K562 (cell line): Measurements from ENCODE around the gene NTRK2. TPM values are rescaled to one million over a fixed set of nuclear protein-coding genes. Genes with fewer than 3 reads are reported as not detected.

ENCODE experiments used
- ATAC-seq: fragments of 200-7000 bp; cut with Tn5 transposase; 3 replicates; pipeline ENCODE4 v1.9.1; 2020; ENCODE audit warnings: moderate library complexity
- BruUV-seq: library from RNA; stranded (reverse); fragments of 400-500 nt; replicated peaks from 2 replicates; lab custom pipeline; 2021; lab: Mats Ljungman, UMichigan
- CTCF ChIA-PET: fragments of 300-600 bp; formaldehyde crosslinking; extraction: SDS; loops from one replicate; lab custom pipeline; 2021; ENCODE audit warnings: low intra/inter-chr PET ratio; lab: Yijun Ruan, JAX
- POLR2A ChIA-PET: fragments of 300-600, 350-650 bp; sonication (Branson Sonifier 250); formaldehyde crosslinking; extraction: SDS; loops from one replicate; lab custom pipeline; 2021; ENCODE audit warnings: antibody characterized with exemption, inconsistent platforms; lab: Yijun Ruan, JAX
- DNase-seq, 4 experiments: peaks; one replicate each; pipeline versions ENCODE4 v3.0.0 to v3.0.0-alpha.2; 2011 to 2018; ENCODE audit warnings: low spot score in 3 of 4, mixed read lengths in 3 of 4; ENCODE audit errors: extremely low read depth in 1 of 4
- FAIRE-seq: peaks from 2 replicates; lab custom pipeline; 2011; peaks lifted over from hg19 to GRCh38; lab: Jason Lieb, UNC
- H2AFZ ChIP-seq: 2 replicates; pipeline ENCODE4 v1.6.0; 2011; ENCODE audit warnings: low read depth, low read length, control low read depth, inconsistent platforms
- H3K27ac ChIP-seq: fragments of 200-600 bp; 3 replicates; pipeline ENCODE4 v1.8.0; 2011; ENCODE audit warnings: low read depth, mild to moderate bottlenecking, control low read depth, inconsistent platforms, low read length, moderate library complexity, mixed read lengths; ENCODE audit errors: extremely low read depth
- H3K27me3 ChIP-seq, 2 experiments: fragments of 300-600 bp in 1 of 2; 2 replicates in 1 of 2; 3 replicates in 1 of 2; pipeline versions ENCODE4 v1.6.0 to v1.8.0; 2011; ENCODE audit warnings: inconsistent platforms in 2 of 2, low read length in 2 of 2, mild to moderate bottlenecking in 1 of 2, mixed read lengths in 1 of 2, moderate library complexity in 1 of 2; ENCODE audit not compliant: control insufficient read depth in 2 of 2, insufficient read depth in 2 of 2
- H3K36me3 ChIP-seq: fragments of 300-600 bp; 3 replicates; pipeline ENCODE4 v1.8.0; 2011; ENCODE audit warnings: mild to moderate bottlenecking, low read length, inconsistent platforms; ENCODE audit not compliant: control insufficient read depth, insufficient read depth
- H3K4me1 ChIP-seq, 2 experiments: fragments of 200-600 bp in 1 of 2; replicated peaks in 1 of 2; 2 replicates in 1 of 2; 3 replicates in 1 of 2; pipeline versions ENCODE4 v1.5.1 to v1.8.0; 2011; ENCODE audit warnings: inconsistent platforms in 2 of 2, low read length in 2 of 2, mild to moderate bottlenecking in 1 of 2, mixed read lengths in 1 of 2, moderate library complexity in 1 of 2; ENCODE audit not compliant: control insufficient read depth in 2 of 2, insufficient read depth in 2 of 2
- H3K4me2 ChIP-seq: 2 replicates; pipeline ENCODE4 v1.6.1; 2011; ENCODE audit warnings: low read length, control low read depth, inconsistent platforms, mixed read lengths; ENCODE audit not compliant: insufficient read depth
- H3K4me3 ChIP-seq: fragments of 200-600 bp; sonication (generic), shearing (Covaris generic); 2 replicates; pipeline ENCODE4 v1.5.1; 2016; ENCODE audit warnings: control low read depth, inconsistent platforms
- H3K79me2 ChIP-seq: fragments of 200-600 bp; 3 replicates; pipeline ENCODE4 v1.8.0; 2011; ENCODE audit warnings: low read length, inconsistent platforms; ENCODE audit not compliant: control insufficient read depth, insufficient read depth
- H3K9ac ChIP-seq, 2 experiments: 2 replicates each; pipeline versions ENCODE4 v1.6.0 to v1.6.1; 2011; ENCODE audit warnings: low read depth in 2 of 2, low read length in 2 of 2, control low read depth in 1 of 2, inconsistent platforms in 1 of 2, mild to moderate bottlenecking in 1 of 2, mixed read lengths in 1 of 2; ENCODE audit not compliant: insufficient read depth in 1 of 2
- H3K9me1 ChIP-seq: one replicate; pipeline ENCODE4 v1.6.0; 2011; ENCODE audit warnings: inconsistent platforms, mild to moderate bottlenecking, low read length, moderate library complexity; ENCODE audit not compliant: control insufficient read depth, insufficient read depth
- H3K9me3 ChIP-seq: replicated peaks from 2 replicates; pipeline ENCODE4 v1.5.1; 2011; ENCODE audit warnings: low read depth, low read length, inconsistent platforms; ENCODE audit not compliant: control insufficient read depth, insufficient read depth
- H4K20me1 ChIP-seq: replicated peaks from 2 replicates; pipeline ENCODE4 v1.6.1; 2011; ENCODE audit warnings: low read length, inconsistent platforms, mixed read lengths; ENCODE audit not compliant: control insufficient read depth, insufficient read depth
- KDM5B ChIP-seq: fragments of 200-600 bp; sonication (generic); IDR thresholded peaks from 2 replicates; pipeline ENCODE4 v1.6.1; 2012; ENCODE audit warnings: low read depth, mild to moderate bottlenecking, moderate library complexity, low read length, control low read depth, inconsistent platforms; ENCODE audit not compliant: insufficient replicate concordance
- NUFIP1 ChIP-seq: fragments of 450-650 bp; IDR thresholded peaks from 2 replicates; pipeline ENCODE4 v1.6.1; 2018; ENCODE audit not compliant: partially characterized antibody
- SMAD3 ChIP-seq: fragments of 450-650 bp; formaldehyde crosslinking; conservative IDR thresholded peaks from 2 replicates; pipeline ENCODE4 v1.4.0; 2020; ENCODE audit warnings: mild to moderate bottlenecking
- SMC3 ChIP-seq: conservative IDR thresholded peaks from 2 replicates; pipeline ENCODE4 v1.6.1; 2011; ENCODE audit warnings: low read depth, low read length, improper control_type of control experiment; ENCODE audit not compliant: insufficient read depth
- ZNF133 ChIP-seq: fragments of 250-450 bp; sonication (Bioruptor Pico); IDR thresholded peaks from 2 replicates; pipeline ENCODE4 v1.4.0; 2020; ENCODE audit warnings: mild to moderate bottlenecking
- ZNF316 ChIP-seq: fragments of 450-650 bp; IDR thresholded peaks from 2 replicates; pipeline ENCODE4 v1.6.1; 2016
- WGBS: fragments of 100-300 bp; shearing (Covaris generic); methylation state at CpG from one replicate; pipeline ENCODE4 v1.1.6; 2016; ENCODE audit warnings: low coverage, mixed read lengths; ENCODE audit not compliant: insufficient coverage; ENCODE audit errors: missing lambda C conversion rate; 5-methylcytosine and 5-hydroxymethylcytosine counted together
- in situ Hi-C: fragments of 300-500 bp; cut with MboI; formaldehyde crosslinking; loops from 4 replicates; pipeline ENCODE4 v1.15.0; 2018; ENCODE audit warnings: inconsistent platforms, mixed read lengths
- intact Hi-C: fragments of 100-400 bp; cut with micrococcal nuclease; formaldehyde crosslinking; loops from 2 replicates; pipeline ENCODE4 v1.14.2; 2022
- polyA plus RNA-seq, 8 experiments: library from polyadenylated mRNA; depleted of rRNA in 4 of 8; stranded (reverse) in 5 of 8; unstranded in 3 of 8; fragments of >200 nt; fragmentation: Nextera tagmentation in 2 of 8; fragmentation: Illumina TruSeq in 1 of 8; extraction: Ambion mirVana in 2 of 8; extraction: Trizol in 1 of 8; gene quantifications; 2 replicates each; pipeline versions ENCODE4 v1.2.1 to v1.2.3, GENCODE V29; 2011 to 2014; ENCODE audit warnings: inconsistent platforms in 1 of 8, missing spikeins in 1 of 8
- total RNA-seq, 7 experiments: library from RNA; depleted of rRNA in 6 of 7; stranded (reverse); fragments of >200 nt in 6 of 7; fragmentation: Illumina TruSeq in 2 of 7; extraction: Trizol in 2 of 7; gene quantifications; 2 replicates each; pipeline versions ENCODE4 v1.2.1 to v1.2.3, GENCODE V29; 2011 to 2021; ENCODE audit warnings: low replicate concordance in 1 of 7
- TF ChIP-seq, protein P1 (sequence below), 3 experiments: fragments of 200-800 bp in 1 of 3; fragments of 250-450 bp in 1 of 3; fragments of 450-650 bp in 1 of 3; sonication (Bioruptor Pico) in 1 of 3; sonication (Bioruptor generic) in 1 of 3; formaldehyde crosslinking in 1 of 3; IDR thresholded peaks; 2 replicates each; pipeline versions ENCODE4 v1.6.1 to v1.8.0; 2016 to 2022; ENCODE audit warnings: mild to moderate bottlenecking in 2 of 3, missing genetic modification characterization in 2 of 3, missing compliant biosample characterization in 1 of 3, moderate library complexity in 1 of 3
- TF ChIP-seq, protein P2 (sequence below), 2 experiments: fragments of 450-650 bp; formaldehyde crosslinking in 1 of 2; IDR thresholded peaks; 2 replicates each; pipeline versions ENCODE4 v1.4.0 to v1.6.1; 2014 to 2020; ENCODE audit warnings: mild to moderate bottlenecking in 2 of 2, borderline replicate concordance in 1 of 2, low read depth in 1 of 2

Gene NTRK2
- total and polyA plus RNA-seq, 9 of the 15 experiments (the other 6 are each of a cell fraction or from before 2014, with no cell fraction given), result not detected

DNA sequence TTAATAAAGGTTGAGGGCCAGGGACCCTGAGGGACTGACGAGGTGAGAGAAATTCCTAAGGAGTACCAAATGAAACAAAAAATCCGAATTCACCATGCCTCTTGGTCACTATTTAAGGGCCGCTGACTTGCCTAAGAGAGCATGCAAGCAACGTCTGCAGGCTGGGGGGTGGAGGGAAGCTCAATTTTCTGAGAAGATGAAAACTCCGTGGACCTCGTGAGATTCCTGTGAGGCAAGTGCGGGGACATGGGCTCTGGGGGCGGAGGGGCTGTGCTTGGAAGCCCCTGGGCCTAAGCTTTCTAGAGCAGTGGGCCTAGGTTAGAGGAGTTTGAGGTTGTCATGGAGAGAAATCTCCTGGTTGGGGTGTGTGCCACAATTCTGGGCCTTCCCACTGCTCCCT lies 27.5 kb downstream of the NTRK2 start (continued):
- TF ChIP-seq, protein P1, sequence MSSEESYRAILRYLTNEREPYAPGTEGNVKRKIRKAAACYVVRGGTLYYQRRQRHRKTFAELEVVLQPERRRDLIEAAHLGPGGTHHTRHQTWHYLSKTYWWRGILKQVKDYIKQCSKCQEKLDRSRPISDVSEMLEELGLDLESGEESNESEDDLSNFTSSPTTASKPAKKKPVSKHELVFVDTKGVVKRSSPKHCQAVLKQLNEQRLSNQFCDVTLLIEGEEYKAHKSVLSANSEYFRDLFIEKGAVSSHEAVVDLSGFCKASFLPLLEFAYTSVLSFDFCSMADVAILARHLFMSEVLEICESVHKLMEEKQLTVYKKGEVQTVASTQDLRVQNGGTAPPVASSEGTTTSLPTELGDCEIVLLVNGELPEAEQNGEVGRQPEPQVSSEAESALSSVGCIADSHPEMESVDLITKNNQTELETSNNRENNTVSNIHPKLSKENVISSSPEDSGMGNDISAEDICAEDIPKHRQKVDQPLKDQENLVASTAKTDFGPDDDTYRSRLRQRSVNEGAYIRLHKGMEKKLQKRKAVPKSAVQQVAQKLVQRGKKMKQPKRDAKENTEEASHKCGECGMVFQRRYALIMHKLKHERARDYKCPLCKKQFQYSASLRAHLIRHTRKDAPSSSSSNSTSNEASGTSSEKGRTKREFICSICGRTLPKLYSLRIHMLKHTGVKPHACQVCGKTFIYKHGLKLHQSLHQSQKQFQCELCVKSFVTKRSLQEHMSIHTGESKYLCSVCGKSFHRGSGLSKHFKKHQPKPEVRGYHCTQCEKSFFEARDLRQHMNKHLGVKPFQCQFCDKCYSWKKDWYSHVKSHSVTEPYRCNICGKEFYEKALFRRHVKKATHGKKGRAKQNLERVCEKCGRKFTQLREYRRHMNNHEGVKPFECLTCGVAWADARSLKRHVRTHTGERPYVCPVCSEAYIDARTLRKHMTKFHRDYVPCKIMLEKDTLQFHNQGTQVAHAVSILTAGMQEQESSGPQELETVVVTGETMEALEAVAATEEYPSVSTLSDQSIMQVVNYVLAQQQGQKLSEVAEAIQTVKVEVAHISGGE (CRISPR knock-in tag; IDR thresholded peaks at IDR 0.05), result no peak
- TF ChIP-seq NUFIP1, result no peak
- TF ChIP-seq ZNF316, result no peak
- no peak for TF ChIP-seq ZNF133 (CRISPR knock-in tag)
- TF ChIP-seq SMAD3 (CRISPR knock-in tag), result no peak
- TF ChIP-seq, all 486 proteins: peak for 0

DNA sequence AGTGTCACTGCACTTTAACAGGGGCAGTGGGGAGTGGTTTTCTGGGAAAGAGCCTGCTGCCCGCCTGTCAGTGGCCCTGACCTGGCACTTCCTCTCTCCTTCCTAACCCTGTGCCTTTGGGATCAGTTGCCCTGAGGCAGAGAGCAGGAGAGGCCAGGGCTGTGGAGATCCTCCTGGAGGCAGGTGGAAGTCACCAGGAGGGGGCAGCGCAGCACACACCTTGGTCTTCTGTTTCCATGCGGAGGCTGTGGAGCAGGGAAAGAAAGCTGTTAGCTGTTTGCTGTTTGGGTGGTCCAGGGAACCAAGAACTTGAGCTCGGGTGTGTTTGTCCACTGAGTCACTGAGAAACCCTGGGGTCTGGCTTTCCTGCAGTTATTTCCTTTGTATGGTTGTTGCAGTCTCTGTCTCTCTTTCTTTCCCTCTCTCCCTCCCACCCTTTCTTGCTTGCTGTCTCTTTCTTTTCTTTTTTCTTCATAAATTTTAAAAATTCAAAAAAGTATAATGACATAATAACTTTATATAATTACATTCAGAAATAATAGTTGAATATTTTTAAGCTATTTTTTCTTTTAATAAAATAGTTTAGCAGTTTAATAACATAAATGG lies 28.1 kb downstream of the NTRK2 start:
- H3K79me2 ChIP-seq, result no peaks in the 10 kb centered on the region
- no peaks in the 10 kb centered on the region for H3K36me3 ChIP-seq
- WGBS, result 0% methylated on average over 2 of the region's 4 CpGs
- no peaks in the 10 kb centered on the region for H3K27me3 ChIP-seq
- no peak overlapping the region for H2AFZ ChIP-seq
- FAIRE-seq (no peak), ATAC-seq (peak; percentile 81), DNase-seq (peak; percentile 11 to 26 (median 12))
- H4K20me1 ChIP-seq, result no peaks in the 10 kb centered on the region
- in situ Hi-C loops (no loop called here), intact Hi-C loops (no loop called here)
- no peaks in the 10 kb centered on the region for H3K9me1 ChIP-seq
- ChIA-PET CTCF (no interaction called here), POLR2A (no interaction called here)
- no peak overlapping the region for H3K27ac ChIP-seq
- H3K4me1 ChIP-seq, result no peaks in the 10 kb centered on the region
- no TSS peak for BruUV-seq
- no peaks in the 10 kb centered on the region for H3K9me3 ChIP-seq
- no peak overlapping the region for H3K9ac ChIP-seq
- no peak overlapping the region for H3K4me2 ChIP-seq
- H3K4me3 ChIP-seq, result no peak overlapping the region
- TF ChIP-seq KDM5B, result no peak
- 0 out of 2 replicates have a peak, but pooled peaks have one; percentile 12 for TF ChIP-seq SMC3
- TF ChIP-seq, protein P2, sequence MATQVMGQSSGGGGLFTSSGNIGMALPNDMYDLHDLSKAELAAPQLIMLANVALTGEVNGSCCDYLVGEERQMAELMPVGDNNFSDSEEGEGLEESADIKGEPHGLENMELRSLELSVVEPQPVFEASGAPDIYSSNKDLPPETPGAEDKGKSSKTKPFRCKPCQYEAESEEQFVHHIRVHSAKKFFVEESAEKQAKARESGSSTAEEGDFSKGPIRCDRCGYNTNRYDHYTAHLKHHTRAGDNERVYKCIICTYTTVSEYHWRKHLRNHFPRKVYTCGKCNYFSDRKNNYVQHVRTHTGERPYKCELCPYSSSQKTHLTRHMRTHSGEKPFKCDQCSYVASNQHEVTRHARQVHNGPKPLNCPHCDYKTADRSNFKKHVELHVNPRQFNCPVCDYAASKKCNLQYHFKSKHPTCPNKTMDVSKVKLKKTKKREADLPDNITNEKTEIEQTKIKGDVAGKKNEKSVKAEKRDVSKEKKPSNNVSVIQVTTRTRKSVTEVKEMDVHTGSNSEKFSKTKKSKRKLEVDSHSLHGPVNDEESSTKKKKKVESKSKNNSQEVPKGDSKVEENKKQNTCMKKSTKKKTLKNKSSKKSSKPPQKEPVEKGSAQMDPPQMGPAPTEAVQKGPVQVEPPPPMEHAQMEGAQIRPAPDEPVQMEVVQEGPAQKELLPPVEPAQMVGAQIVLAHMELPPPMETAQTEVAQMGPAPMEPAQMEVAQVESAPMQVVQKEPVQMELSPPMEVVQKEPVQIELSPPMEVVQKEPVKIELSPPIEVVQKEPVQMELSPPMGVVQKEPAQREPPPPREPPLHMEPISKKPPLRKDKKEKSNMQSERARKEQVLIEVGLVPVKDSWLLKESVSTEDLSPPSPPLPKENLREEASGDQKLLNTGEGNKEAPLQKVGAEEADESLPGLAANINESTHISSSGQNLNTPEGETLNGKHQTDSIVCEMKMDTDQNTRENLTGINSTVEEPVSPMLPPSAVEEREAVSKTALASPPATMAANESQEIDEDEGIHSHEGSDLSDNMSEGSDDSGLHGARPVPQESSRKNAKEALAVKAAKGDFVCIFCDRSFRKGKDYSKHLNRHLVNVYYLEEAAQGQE (IDR thresholded peaks at IDR 0.05; ENCODE audit: borderline replicate concordance), result 0 out of 2 replicates have a peak, but pooled peaks have one; percentile 23
- TF ChIP-seq, protein P2 (CRISPR knock-in tag; IDR thresholded peaks at IDR 0.05; ENCODE audit: low read depth), result no peak
